ENCODE results near the gene ADAMTS12.
"Not testable (repeated sequence)": the region's sequence is repeated elsewhere in the genome, so short reads cannot be mapped to it uniquely, and the experiment has no call there.

ADAMTS12 gene

GRCh38 chr5:33867241-33867640, 24.5 kb downstream of the ADAMTS12 start:
- DNase-seq (ENCODE audit: low spot score), result no peak
- TF ChIP-seq, protein P1, sequence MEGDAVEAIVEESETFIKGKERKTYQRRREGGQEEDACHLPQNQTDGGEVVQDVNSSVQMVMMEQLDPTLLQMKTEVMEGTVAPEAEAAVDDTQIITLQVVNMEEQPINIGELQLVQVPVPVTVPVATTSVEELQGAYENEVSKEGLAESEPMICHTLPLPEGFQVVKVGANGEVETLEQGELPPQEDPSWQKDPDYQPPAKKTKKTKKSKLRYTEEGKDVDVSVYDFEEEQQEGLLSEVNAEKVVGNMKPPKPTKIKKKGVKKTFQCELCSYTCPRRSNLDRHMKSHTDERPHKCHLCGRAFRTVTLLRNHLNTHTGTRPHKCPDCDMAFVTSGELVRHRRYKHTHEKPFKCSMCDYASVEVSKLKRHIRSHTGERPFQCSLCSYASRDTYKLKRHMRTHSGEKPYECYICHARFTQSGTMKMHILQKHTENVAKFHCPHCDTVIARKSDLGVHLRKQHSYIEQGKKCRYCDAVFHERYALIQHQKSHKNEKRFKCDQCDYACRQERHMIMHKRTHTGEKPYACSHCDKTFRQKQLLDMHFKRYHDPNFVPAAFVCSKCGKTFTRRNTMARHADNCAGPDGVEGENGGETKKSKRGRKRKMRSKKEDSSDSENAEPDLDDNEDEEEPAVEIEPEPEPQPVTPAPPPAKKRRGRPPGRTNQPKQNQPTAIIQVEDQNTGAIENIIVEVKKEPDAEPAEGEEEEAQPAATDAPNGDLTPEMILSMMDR (IDR thresholded peaks at IDR 0.05; ENCODE audit: borderline replicate concordance, control extremely low read depth, extremely low read depth, insufficient read depth, missing control alignments), result no peak
- in situ Hi-C loops (cut with MboI; ENCODE audit: low sequenced_read_pairs, unreplicated experiment), result no loop called here

DNA sequence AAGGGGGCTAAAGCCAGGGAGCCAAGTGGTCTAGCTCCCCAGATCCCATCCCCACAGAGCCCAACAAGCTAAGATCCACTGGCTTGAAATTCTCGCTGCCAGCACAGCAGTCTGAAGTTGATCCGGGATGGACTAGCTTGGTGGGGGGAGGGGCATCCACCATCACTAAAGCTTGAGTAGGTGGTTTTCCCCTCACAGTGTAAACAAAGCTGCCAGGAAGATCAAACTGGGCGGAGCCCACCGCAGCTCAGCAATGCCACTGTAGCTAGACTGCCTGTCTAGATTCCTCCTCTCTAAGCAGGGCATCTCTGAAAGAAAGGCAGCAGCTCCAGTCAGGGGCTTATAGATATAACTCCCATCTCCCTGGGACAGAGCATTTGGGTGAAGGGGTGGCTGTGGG, 32.6 kb downstream of the ADAMTS12 start:
- DNase-seq (ENCODE audit: low spot score); in situ Hi-C loops (cut with MboI; ENCODE audit: low sequenced_read_pairs, unreplicated experiment): not testable (repeated sequence)

GRCh38 chr5:33857037-33857436, 34.8 kb downstream of the ADAMTS12 start:
- DNase-seq (ENCODE audit: low spot score), result no peak
- in situ Hi-C loops (cut with MboI; ENCODE audit: low sequenced_read_pairs, unreplicated experiment), result no loop called here

DNA sequence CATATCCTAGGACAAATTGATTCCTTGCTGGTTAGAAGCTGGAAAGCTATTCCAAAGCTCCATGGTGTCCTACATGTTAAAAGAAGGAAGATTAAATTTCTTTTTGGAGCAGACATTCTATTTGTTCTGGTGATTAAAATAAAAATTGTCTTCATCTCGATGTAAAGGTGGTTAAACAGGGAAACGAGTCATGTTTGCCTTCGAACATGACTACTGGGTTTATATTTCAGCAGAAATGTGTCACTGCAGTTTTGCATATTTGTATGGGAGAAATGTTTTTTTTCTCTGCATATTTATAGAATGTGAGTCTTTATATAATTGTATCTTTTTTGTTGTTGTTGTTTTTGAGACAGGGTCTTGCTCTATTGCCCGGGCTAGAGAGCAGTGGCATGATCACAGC, 36.4 kb downstream of the ADAMTS12 start:
- in situ Hi-C loops (cut with MboI; ENCODE audit: low sequenced_read_pairs, unreplicated experiment), result no loop called here
- DNase-seq (ENCODE audit: low spot score), result no peak
- TF ChIP-seq, protein P1 (IDR thresholded peaks at IDR 0.05; ENCODE audit: borderline replicate concordance, control extremely low read depth, extremely low read depth, insufficient read depth, missing control alignments), result no peak

More at GRCh38 chr5:33857037-33857436, 34.8 kb downstream of the ADAMTS12 start:
- TF ChIP-seq, protein P1 (IDR thresholded peaks at IDR 0.05; ENCODE audit: borderline replicate concordance, control extremely low read depth, extremely low read depth, insufficient read depth, missing control alignments), result no peak

GRCh38 chr5:33854733-33855151, 37.0 kb downstream of the ADAMTS12 start:
- in situ Hi-C loops (cut with MboI; ENCODE audit: low sequenced_read_pairs, unreplicated experiment), result no loop called here
- no peak for DNase-seq (ENCODE audit: low spot score)
- TF ChIP-seq, protein P1 (IDR thresholded peaks at IDR 0.05; ENCODE audit: borderline replicate concordance, control extremely low read depth, extremely low read depth, insufficient read depth, missing control alignments), result no peak

GRCh38 chr5:33852837-33853236, 39.0 kb downstream of the ADAMTS12 start:
- in situ Hi-C loops (cut with MboI; ENCODE audit: low sequenced_read_pairs, unreplicated experiment), result no loop called here
- TF ChIP-seq, protein P1 (IDR thresholded peaks at IDR 0.05; ENCODE audit: borderline replicate concordance, control extremely low read depth, extremely low read depth, insufficient read depth, missing control alignments), result no peak

DNA sequence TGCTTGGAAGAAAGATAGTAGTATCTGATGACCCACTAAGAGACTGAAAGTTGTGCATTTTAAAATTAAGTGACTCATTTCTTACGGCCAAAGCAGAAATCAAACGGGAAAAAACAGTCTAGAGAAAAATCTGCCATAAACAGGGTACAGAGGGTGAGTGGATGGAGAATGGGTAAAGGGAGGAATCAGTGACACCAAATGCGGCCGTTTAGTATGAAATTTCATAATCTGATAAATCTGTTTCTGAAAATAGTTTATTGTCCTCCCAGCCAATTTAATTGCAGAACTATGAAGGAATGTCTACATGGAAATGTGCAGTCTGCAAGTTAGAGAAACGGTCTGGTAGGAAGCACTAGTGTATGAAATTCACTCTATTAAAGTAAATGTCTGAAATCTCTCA, 39.5 kb downstream of the ADAMTS12 start:
- in situ Hi-C loops (cut with MboI; ENCODE audit: low sequenced_read_pairs, unreplicated experiment), result no loop called here
- no peak for DNase-seq (ENCODE audit: low spot score)
- TF ChIP-seq, protein P1 (IDR thresholded peaks at IDR 0.05; ENCODE audit: borderline replicate concordance, control extremely low read depth, extremely low read depth, insufficient read depth, missing control alignments), result no peak

More at GRCh38 chr5:33852837-33853236, 39.0 kb downstream of the ADAMTS12 start:
- no peak for DNase-seq (ENCODE audit: low spot score)

Measured in GM13976 (cell line).